Endothelial cell (in vitro differentiated cells): ENCODE data around the gene KLLN. TPM values are rescaled to one million over a fixed set of nuclear protein-coding genes. Genes with fewer than 3 reads are reported as not detected.
"Not testable (repeated sequence)": the region's sequence is repeated elsewhere in the genome, so short reads cannot be mapped to it uniquely, and the experiment has no call there.

Source experiments
- DNase-seq: peaks from one replicate; pipeline ENCODE4 v3.0.0; 2021; ENCODE audit warnings: low spot score
- H3K27ac Mint-ChIP-seq: one replicate; pipeline ENCODE4 v1.8.0; 2021; ENCODE audit warnings: mixed read lengths, inconsistent platforms; ENCODE audit not compliant: unreplicated experiment
- H3K27me3 Mint-ChIP-seq: one replicate; pipeline ENCODE4 v1.8.0; 2021; ENCODE audit warnings: mild to moderate bottlenecking, moderate library complexity, mixed read lengths, inconsistent platforms; ENCODE audit not compliant: unreplicated experiment
- H3K36me3 Mint-ChIP-seq: one replicate; pipeline ENCODE4 v1.8.0; 2021; ENCODE audit warnings: mild to moderate bottlenecking, low read depth, mixed read lengths, inconsistent platforms; ENCODE audit not compliant: unreplicated experiment
- H3K4me1 Mint-ChIP-seq: one replicate; pipeline ENCODE4 v1.8.0; 2021; ENCODE audit warnings: mild to moderate bottlenecking, mixed read lengths, inconsistent platforms; ENCODE audit not compliant: unreplicated experiment
- H3K4me3 Mint-ChIP-seq: one replicate; pipeline ENCODE4 v1.8.0; 2021; ENCODE audit warnings: mild to moderate bottlenecking, mixed read lengths, inconsistent platforms; ENCODE audit not compliant: unreplicated experiment
- H3K9me3 Mint-ChIP-seq: one replicate; pipeline ENCODE4 v1.8.0; 2021; ENCODE audit warnings: mixed read lengths, inconsistent platforms; ENCODE audit not compliant: unreplicated experiment
- CTCF ChIP-seq: fragments of 200-600 bp; sonication (generic); IDR thresholded peaks from one replicate; pipeline ENCODE4 v1.5.0; 2021; ENCODE audit warnings: antibody characterized with exemption; ENCODE audit not compliant: unreplicated experiment
- long read RNA-seq: library from polyadenylated mRNA; unstranded; transcript quantifications from one replicate; pipeline ENCODE4 v2.0.0, GENCODE V29; 2020; ENCODE audit not compliant: unreplicated experiment
- total RNA-seq: library from RNA; stranded (reverse); fragmentation: NEBNext Ultra II Directional; extraction: Animal tissue kit (Norgen Biotek cat#: 25700); gene quantifications from one replicate; pipeline ENCODE4 v1.2.1, GENCODE V29; 2021; ENCODE audit not compliant: unreplicated experiment

Gene KLLN
- 0.74 TPM for total RNA-seq
- long read RNA-seq, result 0 reads

GRCh38 chr10:87863053-87863943, at the start of gene KLLN, which contains the start of gene PTEN:
Gene KLLN (minus strand): TSS chr10:87863533. CDS start chr10:87862487, 1,046 bp downstream.
Gene PTEN (plus strand): TSS chr10:87863625. CDS start chr10:87864470, 845 bp downstream.
- Mint-ChIP-seq H3K4me3 (peak within 1 kb of the TSS; percentile 99), H3K36me3 (peaks cover 10% of the 10 kb centered on the region), H3K4me1 (peaks cover 35% of the 10 kb centered on the region), H3K27ac (peak within 1 kb of the TSS; percentile 91), H3K9me3 (no peaks in the 10 kb centered on the region), H3K27me3 (peaks cover 18% of the 10 kb centered on the region)
- TF ChIP-seq CTCF, result no peak
- DNase-seq, result peak; percentile 87

GRCh38 chr10:87903396-87903795, 40.1 kb upstream of the KLLN start:
- not testable (repeated sequence) for DNase-seq

GRCh38 chr10:87897957-87898356, 34.6 kb upstream of the KLLN start:
- H3K4me3 Mint-ChIP-seq, H3K27ac Mint-ChIP-seq, H3K27me3 Mint-ChIP-seq, H3K4me1 Mint-ChIP-seq, H3K9me3 Mint-ChIP-seq, DNase-seq: not testable (repeated sequence)
- peaks cover 31% of the 10 kb centered on the region for H3K36me3 Mint-ChIP-seq

More at GRCh38 chr10:87903396-87903795, 40.1 kb upstream of the KLLN start:
- H3K36me3 Mint-ChIP-seq, result peaks cover 43% of the 10 kb centered on the region
- H3K9me3 Mint-ChIP-seq, H3K27me3 Mint-ChIP-seq, H3K27ac Mint-ChIP-seq, H3K4me3 Mint-ChIP-seq, H3K4me1 Mint-ChIP-seq: not testable (repeated sequence)

GRCh38 chr10:87896216-87896615, 32.9 kb upstream of the KLLN start:
- Mint-ChIP-seq H3K4me3 (no peak overlapping the region), H3K27ac (no peak overlapping the region), H3K27me3 (no peaks in the 10 kb centered on the region), H3K9me3 (no peaks in the 10 kb centered on the region), H3K4me1 (no peaks in the 10 kb centered on the region), H3K36me3 (peaks cover 15% of the 10 kb centered on the region)
- TF ChIP-seq CTCF, result no peak
- no peak for DNase-seq

GRCh38 chr10:87895430-87895829, 32.1 kb upstream of the KLLN start:
- H3K27me3 Mint-ChIP-seq, result no peaks in the 10 kb centered on the region
- H3K27ac Mint-ChIP-seq, result no peak overlapping the region
- DNase-seq, result no peak
- no peak overlapping the region for H3K4me3 Mint-ChIP-seq
- peaks cover 9% of the 10 kb centered on the region for H3K36me3 Mint-ChIP-seq
- no peak for TF ChIP-seq CTCF
- no peaks in the 10 kb centered on the region for H3K4me1 Mint-ChIP-seq
- no peaks in the 10 kb centered on the region for H3K9me3 Mint-ChIP-seq
